ENCODE data around the gene SH3BP2.

DNA sequence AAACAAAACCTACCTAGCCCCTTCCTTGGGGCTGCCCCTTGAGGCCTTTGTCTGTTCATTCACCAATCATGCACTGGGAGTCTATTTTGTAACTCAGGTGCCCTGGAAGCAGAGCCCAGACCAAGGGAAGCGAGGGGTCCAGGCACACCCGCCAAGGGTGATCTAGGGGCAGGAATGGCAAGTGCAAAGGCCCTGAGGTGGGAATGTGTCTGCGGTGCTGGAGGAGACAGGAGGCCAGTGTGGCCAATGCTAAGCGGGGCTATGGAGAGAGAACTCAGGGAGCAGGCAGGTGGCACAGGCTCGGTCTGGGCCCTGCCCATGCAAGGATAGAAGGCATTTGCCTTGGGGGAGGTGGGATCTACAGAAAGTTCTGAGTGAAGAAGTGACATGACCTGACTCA is 3.5 kb upstream of the SH3BP2 start:
- no peak for TF ChIP-seq NR2C2 (IDR thresholded peaks at IDR 0.05; ENCODE audit: borderline replicate concordance, control insufficient read depth, insufficient read length, low read depth)
- TF ChIP-seq, protein P1, sequence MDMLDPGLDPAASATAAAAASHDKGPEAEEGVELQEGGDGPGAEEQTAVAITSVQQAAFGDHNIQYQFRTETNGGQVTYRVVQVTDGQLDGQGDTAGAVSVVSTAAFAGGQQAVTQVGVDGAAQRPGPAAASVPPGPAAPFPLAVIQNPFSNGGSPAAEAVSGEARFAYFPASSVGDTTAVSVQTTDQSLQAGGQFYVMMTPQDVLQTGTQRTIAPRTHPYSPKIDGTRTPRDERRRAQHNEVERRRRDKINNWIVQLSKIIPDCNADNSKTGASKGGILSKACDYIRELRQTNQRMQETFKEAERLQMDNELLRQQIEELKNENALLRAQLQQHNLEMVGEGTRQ (IDR thresholded peaks at IDR 0.05; ENCODE audit: borderline replicate concordance, low read depth, low read length) = no peak
- TF ChIP-seq SRF (IDR thresholded peaks at IDR 0.05; ENCODE audit: low read depth in 2 of 2, low read length in 2 of 2) = no peak
- no peak for TF ChIP-seq POLR2AphosphoS5 (IDR thresholded peaks at IDR 0.05; ENCODE audit: low read length)
- TF ChIP-seq NFIC (IDR thresholded peaks at IDR 0.05; ENCODE audit: low read depth, low read length) = no peak
- TF ChIP-seq JUND (IDR thresholded peaks at IDR 0.05; ENCODE audit: low read depth, low read length) = no peak
- TF ChIP-seq, protein P2, sequence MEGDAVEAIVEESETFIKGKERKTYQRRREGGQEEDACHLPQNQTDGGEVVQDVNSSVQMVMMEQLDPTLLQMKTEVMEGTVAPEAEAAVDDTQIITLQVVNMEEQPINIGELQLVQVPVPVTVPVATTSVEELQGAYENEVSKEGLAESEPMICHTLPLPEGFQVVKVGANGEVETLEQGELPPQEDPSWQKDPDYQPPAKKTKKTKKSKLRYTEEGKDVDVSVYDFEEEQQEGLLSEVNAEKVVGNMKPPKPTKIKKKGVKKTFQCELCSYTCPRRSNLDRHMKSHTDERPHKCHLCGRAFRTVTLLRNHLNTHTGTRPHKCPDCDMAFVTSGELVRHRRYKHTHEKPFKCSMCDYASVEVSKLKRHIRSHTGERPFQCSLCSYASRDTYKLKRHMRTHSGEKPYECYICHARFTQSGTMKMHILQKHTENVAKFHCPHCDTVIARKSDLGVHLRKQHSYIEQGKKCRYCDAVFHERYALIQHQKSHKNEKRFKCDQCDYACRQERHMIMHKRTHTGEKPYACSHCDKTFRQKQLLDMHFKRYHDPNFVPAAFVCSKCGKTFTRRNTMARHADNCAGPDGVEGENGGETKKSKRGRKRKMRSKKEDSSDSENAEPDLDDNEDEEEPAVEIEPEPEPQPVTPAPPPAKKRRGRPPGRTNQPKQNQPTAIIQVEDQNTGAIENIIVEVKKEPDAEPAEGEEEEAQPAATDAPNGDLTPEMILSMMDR (IDR thresholded peaks at IDR 0.05 in 2 of 3, conservative IDR thresholded peaks at IDR 0.05 in 1 of 3; ENCODE audit: control insufficient read depth in 2 of 3, extremely low read depth in 1 of 3, insufficient read depth in 1 of 3, low read depth in 3 of 3, low read length in 3 of 3) = no peak
- no peak for TF ChIP-seq SIX5 (IDR thresholded peaks at IDR 0.05; ENCODE audit: low read depth, low read length, severe bottlenecking)
- TF ChIP-seq POLR2A (IDR thresholded peaks at IDR 0.05; ENCODE audit: low read depth, low read length) = no peak
- TF ChIP-seq ZSCAN29 (IDR thresholded peaks at IDR 0.05) = no peak
- TF ChIP-seq NRF1 (conservative IDR thresholded peaks at IDR 0.05; ENCODE audit: low read depth, low read length) = no peak
- no peak for TF ChIP-seq SMC3 (IDR thresholded peaks at IDR 0.05; ENCODE audit: borderline replicate concordance, low read length)
- TF ChIP-seq YBX1 (IDR thresholded peaks at IDR 0.05) = no peak
- TF ChIP-seq IKZF1 (conservative IDR thresholded peaks at IDR 0.05) = no peak
